ENCODE data around the gene ANXA6. TPM values are rescaled to one million over a fixed set of nuclear protein-coding genes. Genes with fewer than 3 reads are reported as not detected.

The ANXA6 gene
- total RNA-seq, 1 experiment from 2014 or later = 98.7 TPM

GRCh38 chr5:151071021-151071420, 86.6 kb downstream of the ANXA6 start:
- H3K4me3 Mint-ChIP-seq = no peak overlapping the region
- no peak overlapping the region for H4K8ac ChIP-seq (replicated peaks; ENCODE audit: insufficient read length, low read depth, low read length)
- H3K9me3 Mint-ChIP-seq = no peaks in the 10 kb centered on the region
- H2BK120ac ChIP-seq (ENCODE audit: low read depth, low read length, poor library complexity, severe bottlenecking) = no peak overlapping the region
- no peak overlapping the region for H3K23ac ChIP-seq (ENCODE audit: insufficient read length, low read depth, low read length)
- H3K79me1 ChIP-seq (ENCODE audit: insufficient read depth, low read depth, low read length, poor library complexity, severe bottlenecking) = peaks cover 2% of the 10 kb centered on the region
- no peak overlapping the region for H3K27ac ChIP-seq (ENCODE audit: insufficient read length, low read depth, low read length)
- H4K20me1 ChIP-seq (ENCODE audit: control insufficient read depth, insufficient read depth, insufficient read length) = no peaks in the 10 kb centered on the region
- peaks cover 22 to 24% of the 10 kb centered on the region in 2 experiments for H3K4me1 Mint-ChIP-seq
- no peak overlapping the region for H3K9ac ChIP-seq (ENCODE audit: extremely low read depth, insufficient read length, low read length)
- H3K27ac Mint-ChIP-seq = no peak overlapping the region
- H4K91ac ChIP-seq (ENCODE audit: insufficient read length, low read depth, low read length) = no peak overlapping the region
- WGBS (ENCODE audit: extremely low coverage, insufficient read length, low lambda C conversion rate) = no CpG with 5 or more reads among the region's 4 CpGs
- no peak overlapping the region for H2BK12ac ChIP-seq (ENCODE audit: insufficient read length, low read depth, low read length)
- no peak overlapping the region for H2AK5ac ChIP-seq (ENCODE audit: insufficient read length, low read length)
- peaks cover 0 to 8% (median 6%) of the 10 kb centered on the region in 3 experiments; a peak in 4 of 7 replicates for H3K36me3 Mint-ChIP-seq (ENCODE audit: insufficient read depth in 1 of 3, low read depth in 3 of 3)
- H2BK15ac ChIP-seq (ENCODE audit: low read depth, low read length) = no peak overlapping the region
- H3K27me3 ChIP-seq (ENCODE audit: insufficient read depth, low read length) = no peaks in the 10 kb centered on the region
- no peak overlapping the region for H3T11ph ChIP-seq (ENCODE audit: low read length)
- no peak overlapping the region for H3K18ac ChIP-seq (ENCODE audit: insufficient read length, low read depth, low read length)
- H3K56ac ChIP-seq (ENCODE audit: insufficient read length, low read depth, low read length) = no peak overlapping the region
- H4K5ac ChIP-seq (ENCODE audit: insufficient read length, low read depth, low read length) = no peak overlapping the region
- H2BK5ac ChIP-seq (ENCODE audit: insufficient read length, low read length) = no peak overlapping the region
- H3K14ac ChIP-seq (ENCODE audit: insufficient read depth, low read length) = no peak overlapping the region
- H2BK20ac ChIP-seq (ENCODE audit: low read depth, low read length, poor library complexity, severe bottlenecking) = no peak overlapping the region
- H3K4ac ChIP-seq (ENCODE audit: low read depth, low read length) = no peak overlapping the region
- no peak overlapping the region for H3K4me2 ChIP-seq (ENCODE audit: insufficient read depth, insufficient read length, low read length)
- TF ChIP-seq CTCF (conservative IDR thresholded peaks at IDR 0.05) = no peak
- no peaks in the 10 kb centered on the region for H3K23me2 ChIP-seq (ENCODE audit: insufficient read length, low read depth, low read length, poor library complexity, severe bottlenecking)
- no peaks in the 10 kb centered on the region for H3K27me3 Mint-ChIP-seq (ENCODE audit: low read depth)
- H3K4me1 ChIP-seq (ENCODE audit: insufficient read depth, low read length) = no peaks in the 10 kb centered on the region
- H3K79me2 ChIP-seq (ENCODE audit: insufficient read depth, low read length) = no peaks in the 10 kb centered on the region
- no peaks in the 10 kb centered on the region for H3K9me3 ChIP-seq (ENCODE audit: control insufficient read depth, low read depth, low read length)
- DNase-seq = no peak
- no peak overlapping the region for H2AFZ ChIP-seq (ENCODE audit: low read length)
